ENCODE data around the gene PRKCH. TPM values are rescaled to one million over a fixed set of nuclear protein-coding genes. Genes with fewer than 3 reads are reported as not detected.

Gene PRKCH
- total RNA-seq, 1 experiment from 2014 or later = 2.7 TPM

DNA sequence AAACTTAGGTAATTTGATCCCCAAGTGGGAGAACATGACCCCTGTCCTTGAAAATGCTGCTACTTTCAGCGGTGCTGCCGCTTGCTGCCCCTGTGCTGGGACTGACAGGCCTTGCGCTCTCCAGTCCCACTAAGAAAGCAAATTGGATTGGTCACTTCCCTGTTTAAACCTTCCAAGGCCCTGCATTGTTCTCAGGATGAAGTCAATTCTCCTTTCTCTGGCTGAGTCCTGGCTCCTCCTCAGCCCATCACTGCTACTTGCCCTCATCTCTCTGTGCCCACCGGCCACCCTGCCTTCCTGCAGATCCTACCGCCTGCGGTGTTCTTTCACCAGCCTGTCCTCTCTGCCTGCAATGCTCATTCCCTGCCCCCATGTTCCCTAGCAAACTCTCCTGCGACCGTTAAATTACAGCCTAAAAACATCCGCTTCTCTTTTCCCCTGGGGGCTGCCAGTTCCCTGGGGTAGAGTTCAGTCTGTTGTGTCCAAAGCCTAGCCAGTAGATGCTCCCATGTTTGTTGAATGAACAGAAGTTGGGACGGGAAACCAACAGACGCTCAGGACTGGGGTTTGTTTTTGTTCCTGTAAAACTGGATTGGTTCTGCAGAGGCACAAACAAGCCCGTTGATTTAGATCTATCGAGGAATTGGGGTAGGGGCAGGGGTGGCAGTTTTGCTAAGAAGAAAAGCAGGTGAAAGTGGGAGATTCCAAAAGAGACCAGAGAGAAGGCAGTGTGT is 246.6 kb downstream of the PRKCH start:
- TF ChIP-seq POLR2AphosphoS5 (IDR thresholded peaks at IDR 0.05; ENCODE audit: low read depth, low read length) = no peak
- no peak for TF ChIP-seq SIN3A (IDR thresholded peaks at IDR 0.05; ENCODE audit: borderline replicate concordance, insufficient read depth, low read depth, low read length)
- TF ChIP-seq, protein P1, sequence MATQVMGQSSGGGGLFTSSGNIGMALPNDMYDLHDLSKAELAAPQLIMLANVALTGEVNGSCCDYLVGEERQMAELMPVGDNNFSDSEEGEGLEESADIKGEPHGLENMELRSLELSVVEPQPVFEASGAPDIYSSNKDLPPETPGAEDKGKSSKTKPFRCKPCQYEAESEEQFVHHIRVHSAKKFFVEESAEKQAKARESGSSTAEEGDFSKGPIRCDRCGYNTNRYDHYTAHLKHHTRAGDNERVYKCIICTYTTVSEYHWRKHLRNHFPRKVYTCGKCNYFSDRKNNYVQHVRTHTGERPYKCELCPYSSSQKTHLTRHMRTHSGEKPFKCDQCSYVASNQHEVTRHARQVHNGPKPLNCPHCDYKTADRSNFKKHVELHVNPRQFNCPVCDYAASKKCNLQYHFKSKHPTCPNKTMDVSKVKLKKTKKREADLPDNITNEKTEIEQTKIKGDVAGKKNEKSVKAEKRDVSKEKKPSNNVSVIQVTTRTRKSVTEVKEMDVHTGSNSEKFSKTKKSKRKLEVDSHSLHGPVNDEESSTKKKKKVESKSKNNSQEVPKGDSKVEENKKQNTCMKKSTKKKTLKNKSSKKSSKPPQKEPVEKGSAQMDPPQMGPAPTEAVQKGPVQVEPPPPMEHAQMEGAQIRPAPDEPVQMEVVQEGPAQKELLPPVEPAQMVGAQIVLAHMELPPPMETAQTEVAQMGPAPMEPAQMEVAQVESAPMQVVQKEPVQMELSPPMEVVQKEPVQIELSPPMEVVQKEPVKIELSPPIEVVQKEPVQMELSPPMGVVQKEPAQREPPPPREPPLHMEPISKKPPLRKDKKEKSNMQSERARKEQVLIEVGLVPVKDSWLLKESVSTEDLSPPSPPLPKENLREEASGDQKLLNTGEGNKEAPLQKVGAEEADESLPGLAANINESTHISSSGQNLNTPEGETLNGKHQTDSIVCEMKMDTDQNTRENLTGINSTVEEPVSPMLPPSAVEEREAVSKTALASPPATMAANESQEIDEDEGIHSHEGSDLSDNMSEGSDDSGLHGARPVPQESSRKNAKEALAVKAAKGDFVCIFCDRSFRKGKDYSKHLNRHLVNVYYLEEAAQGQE (IDR thresholded peaks at IDR 0.05; ENCODE audit: insufficient read depth in 1 of 2, low read depth in 2 of 2, low read length in 1 of 2) = no peak
- TF ChIP-seq, protein P2, sequence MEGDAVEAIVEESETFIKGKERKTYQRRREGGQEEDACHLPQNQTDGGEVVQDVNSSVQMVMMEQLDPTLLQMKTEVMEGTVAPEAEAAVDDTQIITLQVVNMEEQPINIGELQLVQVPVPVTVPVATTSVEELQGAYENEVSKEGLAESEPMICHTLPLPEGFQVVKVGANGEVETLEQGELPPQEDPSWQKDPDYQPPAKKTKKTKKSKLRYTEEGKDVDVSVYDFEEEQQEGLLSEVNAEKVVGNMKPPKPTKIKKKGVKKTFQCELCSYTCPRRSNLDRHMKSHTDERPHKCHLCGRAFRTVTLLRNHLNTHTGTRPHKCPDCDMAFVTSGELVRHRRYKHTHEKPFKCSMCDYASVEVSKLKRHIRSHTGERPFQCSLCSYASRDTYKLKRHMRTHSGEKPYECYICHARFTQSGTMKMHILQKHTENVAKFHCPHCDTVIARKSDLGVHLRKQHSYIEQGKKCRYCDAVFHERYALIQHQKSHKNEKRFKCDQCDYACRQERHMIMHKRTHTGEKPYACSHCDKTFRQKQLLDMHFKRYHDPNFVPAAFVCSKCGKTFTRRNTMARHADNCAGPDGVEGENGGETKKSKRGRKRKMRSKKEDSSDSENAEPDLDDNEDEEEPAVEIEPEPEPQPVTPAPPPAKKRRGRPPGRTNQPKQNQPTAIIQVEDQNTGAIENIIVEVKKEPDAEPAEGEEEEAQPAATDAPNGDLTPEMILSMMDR (IDR thresholded peaks at IDR 0.05) = no peak
- TF ChIP-seq TCF7L2 (IDR thresholded peaks at IDR 0.05; ENCODE audit: low read depth, low read length) = no peak
- Histone ChIP-seq H3K4me1 (ENCODE audit: control insufficient read depth, insufficient read depth, low read length) (peaks cover 6% of the 10 kb centered on the region), H3K9me3 (ENCODE audit: control insufficient read depth, insufficient read depth, low read depth, low read length) (no peaks in the 10 kb centered on the region), H3K4me3 (ENCODE audit: low read depth in 2 of 2, low read length in 2 of 2) (peak overlapping the region; percentile 23 to 29), H3K27me3 (ENCODE audit: control insufficient read depth, insufficient read depth, low read length) (no peaks in the 10 kb centered on the region), H3K36me3 (ENCODE audit: control insufficient read depth, insufficient read depth, low read length) (no peaks in the 10 kb centered on the region), H3K27ac (ENCODE audit: low read length) (peak overlapping the region; percentile 29; the same call in 1 of the 2 replicates)
- in situ Hi-C loops (cut with HindIII; ENCODE audit: low pct_unique_long_range_greater_than_20kb, low sequenced_read_pairs) = no loop called here
- POLR2A ChIA-PET = no interaction called here
- intact Hi-C loops (cut with micrococcal nuclease; ENCODE audit: unreplicated experiment) = no loop called here
- DNase-seq (ENCODE audit: low read depth, low spot score) = no peak
- peak; percentile 24; the same call in 1 of the 2 replicates for ATAC-seq
- no TSS peak for BruUV-seq (replicated peaks)
- CTCF ChIA-PET = interaction anchor here (0.6 to 0.7 kb wide), 2 partner anchors 29 to 30 kb away, joined by 3 read pairs; no protein-coding TSS in a partner anchor

DNA sequence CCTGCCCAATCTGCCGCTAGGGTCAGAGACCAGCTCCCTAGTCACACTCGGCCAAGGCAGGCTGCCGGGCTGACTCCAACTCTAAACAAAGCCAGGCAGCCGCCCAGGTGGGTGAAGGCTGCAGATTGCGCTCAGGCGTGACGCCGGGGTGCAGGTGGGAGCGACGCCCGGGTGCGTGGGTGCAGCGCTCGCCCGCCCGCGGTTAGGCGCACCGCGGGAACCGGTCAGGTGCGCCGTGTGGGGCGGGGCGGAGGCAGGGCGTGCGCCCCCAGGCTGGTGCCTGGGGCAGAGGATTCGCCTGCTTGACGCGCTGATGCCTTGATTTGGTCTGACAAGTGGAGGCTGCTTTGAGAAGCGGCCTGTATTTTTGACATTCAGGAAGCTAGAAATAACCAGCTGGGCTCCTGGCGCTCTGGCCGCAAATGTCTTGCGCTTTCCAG is 247.2 kb downstream of the PRKCH start:
- no TSS peak for BruUV-seq (replicated peaks)
- H3K27ac ChIP-seq (ENCODE audit: low read length) = no peak overlapping the region; the same call in 1 of the 2 replicates
- ChIA-PET POLR2A (no interaction called here), CTCF (interaction anchor here (0.6 to 0.7 kb wide), 2 partner anchors 28 to 30 kb away, joined by 3 read pairs; no protein-coding TSS in a partner anchor)
- no peaks in the 10 kb centered on the region for H3K27me3 ChIP-seq (ENCODE audit: control insufficient read depth, insufficient read depth, low read length)
- ATAC-seq (peak; percentile 83), DNase-seq (ENCODE audit: low read depth, low spot score) (no peak)
- intact Hi-C loops (cut with micrococcal nuclease; ENCODE audit: unreplicated experiment) = no loop called here
- peaks cover 6% of the 10 kb centered on the region for H3K4me1 ChIP-seq (ENCODE audit: control insufficient read depth, insufficient read depth, low read length)
- peak overlapping the region; percentile 23 to 29 for H3K4me3 ChIP-seq (ENCODE audit: low read depth in 2 of 2, low read length in 2 of 2)
- no peaks in the 10 kb centered on the region for H3K9me3 ChIP-seq (ENCODE audit: control insufficient read depth, insufficient read depth, low read depth, low read length)
- in situ Hi-C loops (cut with HindIII; ENCODE audit: low pct_unique_long_range_greater_than_20kb, low sequenced_read_pairs) = no loop called here
- TF ChIP-seq, protein P1 (IDR thresholded peaks at IDR 0.05; ENCODE audit: insufficient read depth in 1 of 2, low read depth in 2 of 2, low read length in 1 of 2) = no peak
- TF ChIP-seq SIN3A (IDR thresholded peaks at IDR 0.05; ENCODE audit: borderline replicate concordance, insufficient read depth, low read depth, low read length) = no peak
- no peak for TF ChIP-seq POLR2AphosphoS5 (IDR thresholded peaks at IDR 0.05; ENCODE audit: low read depth, low read length)
- H3K36me3 ChIP-seq (ENCODE audit: control insufficient read depth, insufficient read depth, low read length) = no peaks in the 10 kb centered on the region

Data from Panc1 (cell line).